Osteocyte (in vitro differentiated cells): ENCODE measurements around the gene DNM1. TPM values are rescaled to one million over a fixed set of nuclear protein-coding genes. Genes with fewer than 3 reads are reported as not detected.

ENCODE experiments used
- DNase-seq: peaks from one replicate; pipeline ENCODE4 v3.0.0; 2021; ENCODE audit warnings: mixed read lengths; ENCODE audit not compliant: unreplicated experiment; ENCODE audit errors: extremely low spot score
- H3K27ac Mint-ChIP-seq: one replicate; pipeline ENCODE4 v1.8.0; 2021; ENCODE audit warnings: mild to moderate bottlenecking, mixed read lengths; ENCODE audit not compliant: unreplicated experiment
- H3K27me3 Mint-ChIP-seq: one replicate; pipeline ENCODE4 v1.8.0; 2021; ENCODE audit warnings: mixed read lengths; ENCODE audit not compliant: unreplicated experiment
- H3K36me3 Mint-ChIP-seq: one replicate; pipeline ENCODE4 v1.8.0; 2021; ENCODE audit warnings: mixed read lengths; ENCODE audit not compliant: unreplicated experiment
- H3K4me1 Mint-ChIP-seq: one replicate; pipeline ENCODE4 v1.8.0; 2021; ENCODE audit warnings: mixed read lengths; ENCODE audit not compliant: unreplicated experiment
- H3K4me3 Mint-ChIP-seq: one replicate; pipeline ENCODE4 v1.8.0; 2021; ENCODE audit warnings: mild to moderate bottlenecking, moderate library complexity, mixed read lengths; ENCODE audit not compliant: unreplicated experiment
- H3K9me3 Mint-ChIP-seq: one replicate; pipeline ENCODE4 v1.8.0; 2021; ENCODE audit warnings: mixed read lengths; ENCODE audit not compliant: unreplicated experiment
- CTCF ChIP-seq: fragments of 200-600 bp; sonication (generic); IDR thresholded peaks from 2 replicates; pipeline ENCODE4 v1.5.0; 2021; ENCODE audit warnings: antibody characterized with exemption, mild to moderate bottlenecking, moderate library complexity
- total RNA-seq: library from RNA; stranded (reverse); gene quantifications from 2 replicates; pipeline ENCODE4 v1.2.1, GENCODE V29; 2021

The DNM1 gene
- total RNA-seq, 1 donor from 2014 or later = 45.4 TPM

GRCh38 chr9:128253991-128254346 is 50.8 kb downstream of the DNM1 start:
- TF ChIP-seq CTCF = no peak

GRCh38 chr9:128254362-128254761 is 51.2 kb downstream of the DNM1 start:
- no peak for DNase-seq
- peaks cover 19% of the 10 kb centered on the region for H3K36me3 Mint-ChIP-seq
- no peaks in the 10 kb centered on the region for H3K9me3 Mint-ChIP-seq
- H3K4me1 Mint-ChIP-seq = peaks cover 2% of the 10 kb centered on the region
- no peak for TF ChIP-seq CTCF
- no peak overlapping the region for H3K4me3 Mint-ChIP-seq
- H3K27me3 Mint-ChIP-seq = no peaks in the 10 kb centered on the region
- no peak overlapping the region for H3K27ac Mint-ChIP-seq

More at GRCh38 chr9:128253991-128254346, 50.8 kb downstream of the DNM1 start:
- no peaks in the 10 kb centered on the region for H3K9me3 Mint-ChIP-seq
- peaks cover 2% of the 10 kb centered on the region for H3K4me1 Mint-ChIP-seq
- no peaks in the 10 kb centered on the region for H3K27me3 Mint-ChIP-seq
- no peak for DNase-seq
- no peak overlapping the region for H3K27ac Mint-ChIP-seq
- no peak overlapping the region for H3K4me3 Mint-ChIP-seq
- peaks cover 16% of the 10 kb centered on the region for H3K36me3 Mint-ChIP-seq

- Mint-ChIP-seq H3K36me3 (peaks cover 17% of the 10 kb centered on the region), H3K4me1 (peaks cover 2% of the 10 kb centered on the region), H3K27me3 (no peaks in the 10 kb centered on the region), H3K4me3 (no peak overlapping the region), H3K9me3 (no peaks in the 10 kb centered on the region), H3K27ac (peak overlapping the region; percentile 18)
- TF ChIP-seq CTCF = peak; percentile 77
- DNase-seq = peak; percentile 91
These were observed 51.9 kb downstream of the DNM1 start for GRCh38 chr9:128254855-128255759.

- no peaks in the 10 kb centered on the region for H3K4me1 Mint-ChIP-seq
- H3K27me3 Mint-ChIP-seq = no peaks in the 10 kb centered on the region
- no peak overlapping the region for H3K4me3 Mint-ChIP-seq
- TF ChIP-seq CTCF = no peak
- H3K9me3 Mint-ChIP-seq = no peaks in the 10 kb centered on the region
- DNase-seq = no peak
- H3K36me3 Mint-ChIP-seq = peaks cover 32% of the 10 kb centered on the region
- H3K27ac Mint-ChIP-seq = no peak overlapping the region
These were observed 54.1 kb downstream of the DNM1 start for GRCh38 chr9:128257086-128257825.

- no peak for DNase-seq
- no peak for TF ChIP-seq CTCF
- H3K4me1 Mint-ChIP-seq = no peaks in the 10 kb centered on the region
- no peaks in the 10 kb centered on the region for H3K9me3 Mint-ChIP-seq
- no peak overlapping the region for H3K27ac Mint-ChIP-seq
- peaks cover 38% of the 10 kb centered on the region for H3K36me3 Mint-ChIP-seq
- H3K27me3 Mint-ChIP-seq = no peaks in the 10 kb centered on the region
- H3K4me3 Mint-ChIP-seq = no peak overlapping the region
These were observed 54.7 kb downstream of the DNM1 start for GRCh38 chr9:128257907-128258306.
